ENCODE data around the gene LRTM2.

Gene LRTM2

GRCh38 chr12:1864456-1864855 lies 44.1 kb downstream of the LRTM2 start:
- no peak for DNase-seq (ENCODE audit: low read depth, low spot score)

DNA sequence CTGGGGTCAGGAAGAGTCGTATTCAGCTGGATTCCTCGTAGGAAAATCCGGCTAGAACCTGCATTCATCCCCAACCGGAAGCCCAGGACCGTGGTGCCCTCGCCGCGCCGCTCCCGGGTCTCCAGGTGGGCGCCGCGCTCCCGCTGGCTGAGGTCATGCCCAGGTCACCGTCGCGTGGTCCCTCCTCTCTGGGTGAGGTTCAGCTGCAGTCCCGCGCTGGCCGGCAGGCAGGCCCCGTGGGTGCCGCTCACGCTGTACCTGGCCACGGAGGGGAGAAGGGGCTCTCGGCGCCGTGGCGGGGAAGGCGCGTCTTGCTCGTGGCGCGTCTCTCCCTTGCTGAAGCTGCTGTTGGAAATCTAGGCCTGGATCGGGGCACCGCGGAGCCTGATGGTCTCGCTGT lies 44.5 kb downstream of the LRTM2 start:
- DNase-seq (ENCODE audit: low read depth, low spot score): no peak

DNA sequence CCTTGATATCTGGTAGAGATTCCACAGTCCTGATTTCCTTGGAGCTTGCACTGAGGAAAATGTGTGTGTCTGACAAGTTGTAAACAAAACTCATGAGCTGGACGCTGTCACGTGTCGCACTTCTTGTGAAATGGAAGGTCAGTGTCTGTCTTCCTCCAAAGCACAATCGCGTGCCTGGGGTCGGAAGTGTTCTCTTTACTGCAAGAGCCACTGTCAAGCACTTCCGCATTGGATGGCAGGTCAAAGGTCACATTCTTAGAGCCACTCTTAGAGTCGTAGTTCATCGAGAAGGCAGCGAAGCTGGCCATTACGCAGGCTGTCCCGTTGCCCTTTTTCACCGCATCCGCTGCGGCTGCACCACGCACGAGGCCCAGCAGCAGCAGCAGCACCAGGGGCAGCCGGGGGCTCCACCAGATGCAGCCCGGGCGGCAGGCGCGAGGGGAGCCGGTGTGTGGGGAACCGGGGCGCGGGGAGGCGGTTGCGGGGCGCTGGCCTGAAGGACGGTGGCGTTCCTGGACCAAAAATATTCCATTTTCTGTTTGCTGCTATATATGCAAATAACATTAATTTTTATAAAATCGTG lies 45.0 kb downstream of the LRTM2 start:
- DNase-seq (ENCODE audit: low read depth, low spot score): no peak

- no peak for DNase-seq (ENCODE audit: low read depth, low spot score)
Observed at GRCh38 chr12:1869145-1869544, 48.8 kb downstream of the LRTM2 start.

- no peak for DNase-seq (ENCODE audit: low read depth, low spot score)
Observed at GRCh38 chr12:1870086-1870485, 49.7 kb downstream of the LRTM2 start.

GRCh38 chr12:1870998-1871917 lies 50.9 kb downstream of the LRTM2 start:
- no peak for DNase-seq (ENCODE audit: low read depth, low spot score)

DNA sequence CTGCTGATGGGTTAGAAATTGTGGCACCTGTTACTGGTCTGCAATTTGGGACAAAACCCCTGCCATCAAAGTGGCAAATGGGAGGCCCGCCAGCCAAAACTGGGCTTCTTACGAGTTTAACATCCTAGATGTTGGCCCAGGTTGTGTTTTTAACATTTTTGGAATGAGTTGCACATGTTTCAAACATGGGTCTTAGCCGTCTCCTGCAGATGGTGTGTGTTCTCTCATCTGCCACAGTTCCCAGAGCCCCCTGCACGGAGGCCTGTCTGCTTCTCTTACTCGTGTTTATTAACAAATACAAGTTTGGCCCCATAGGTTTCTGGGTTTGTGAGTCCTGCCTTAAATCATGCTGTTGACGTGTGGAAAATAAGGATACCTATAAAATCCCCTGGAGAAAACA lies 51.6 kb downstream of the LRTM2 start:
- no peak for DNase-seq (ENCODE audit: low read depth, low spot score)

GRCh38 chr12:1872448-1872847 lies 52.1 kb downstream of the LRTM2 start:
- no peak for DNase-seq (ENCODE audit: low read depth, low spot score)

DNA sequence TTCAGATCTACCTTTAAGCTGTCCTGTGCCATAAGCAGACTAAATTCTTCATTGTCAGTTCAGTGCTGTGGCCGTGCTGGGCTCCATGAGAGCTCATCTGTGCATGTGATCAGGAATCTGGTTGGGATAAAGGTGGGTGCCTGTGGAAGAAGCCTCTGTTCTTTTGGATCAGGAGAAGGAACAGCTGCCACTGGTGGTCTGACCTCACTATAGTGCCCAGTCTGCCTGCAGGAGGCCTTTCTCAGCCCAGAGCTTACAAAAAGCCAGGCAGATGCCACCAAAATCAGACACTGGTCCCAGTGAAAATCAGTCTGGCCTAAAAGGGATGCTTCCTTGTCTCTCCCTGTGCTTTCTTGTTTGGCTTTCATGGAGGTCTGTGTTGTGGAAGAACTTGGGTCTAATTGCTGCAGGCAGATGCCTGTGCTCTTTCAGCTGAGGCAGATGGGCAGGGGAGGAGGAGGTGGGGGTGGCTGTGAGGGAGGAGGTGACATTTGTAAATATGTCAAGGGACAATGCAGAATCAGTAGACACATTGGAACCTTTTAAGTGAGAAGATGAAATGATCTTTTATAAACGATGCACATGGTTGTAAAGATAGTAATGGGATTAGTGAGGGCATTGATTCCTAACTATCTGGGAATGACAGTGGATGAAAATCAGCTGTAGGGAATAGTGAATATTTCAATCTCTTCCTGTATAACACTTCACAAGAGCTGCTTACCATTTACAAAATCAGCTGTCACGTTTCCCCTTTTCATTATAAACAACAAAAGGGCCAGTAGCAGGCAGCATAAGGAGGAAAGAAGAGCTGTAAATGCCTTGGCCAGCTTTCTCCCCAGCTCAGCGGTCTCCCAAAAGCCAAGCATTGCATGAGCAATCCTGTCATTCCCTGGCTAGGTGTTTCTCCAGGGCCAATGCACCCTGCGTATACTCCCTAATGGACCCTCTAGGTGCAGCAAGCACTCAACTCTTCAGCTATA lies 53.5 kb downstream of the LRTM2 start:
- DNase-seq (ENCODE audit: low read depth, low spot score): no peak

DNA sequence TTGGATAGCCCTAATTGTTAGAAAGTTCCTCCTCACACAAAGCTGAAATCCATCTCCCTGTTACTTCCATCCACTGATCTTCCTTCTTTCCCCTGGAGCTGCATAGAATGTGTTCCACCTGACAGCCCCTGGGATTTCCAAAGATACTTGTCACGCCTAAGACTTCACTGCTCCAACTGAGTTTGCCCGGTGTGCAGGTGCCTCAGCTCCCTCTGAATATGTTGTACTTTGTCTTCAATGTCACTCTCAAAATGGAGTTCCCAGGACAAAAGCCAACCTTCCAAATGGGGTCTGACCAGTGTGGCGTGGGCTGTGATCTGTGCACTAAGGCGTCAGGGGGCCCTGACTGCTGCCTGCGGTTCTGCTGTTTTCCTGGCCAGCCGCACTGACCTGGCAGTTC lies 55.2 kb downstream of the LRTM2 start:
- DNase-seq (ENCODE audit: low read depth, low spot score): no peak

GRCh38 chr12:1876086-1876485 lies 55.7 kb downstream of the LRTM2 start:
- no peak for DNase-seq (ENCODE audit: low read depth, low spot score)

- no peak for DNase-seq (ENCODE audit: low read depth, low spot score)
Observed at GRCh38 chr12:1877169-1877878, 57.0 kb downstream of the LRTM2 start.

DNA sequence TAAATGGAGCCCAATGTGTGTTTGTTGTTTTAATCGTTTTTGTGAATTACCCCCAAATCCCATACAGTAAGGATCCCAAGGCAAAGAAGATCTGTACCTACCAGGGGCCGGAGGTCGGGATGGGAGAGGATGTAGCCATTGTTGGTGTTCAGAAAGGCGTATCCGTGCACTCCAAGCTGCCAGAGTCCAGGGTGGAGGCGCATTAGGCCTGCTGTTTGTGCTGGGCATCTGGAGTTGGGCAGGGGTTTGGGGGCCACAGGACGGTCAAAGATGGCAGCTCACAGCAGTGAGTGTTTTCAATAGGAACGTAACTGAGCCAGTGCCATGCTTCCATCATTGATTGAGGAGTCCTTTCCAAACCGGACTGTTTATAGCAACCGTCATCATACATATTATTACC lies 57.8 kb downstream of the LRTM2 start:
- no peak for DNase-seq (ENCODE audit: low read depth, low spot score)

DNA sequence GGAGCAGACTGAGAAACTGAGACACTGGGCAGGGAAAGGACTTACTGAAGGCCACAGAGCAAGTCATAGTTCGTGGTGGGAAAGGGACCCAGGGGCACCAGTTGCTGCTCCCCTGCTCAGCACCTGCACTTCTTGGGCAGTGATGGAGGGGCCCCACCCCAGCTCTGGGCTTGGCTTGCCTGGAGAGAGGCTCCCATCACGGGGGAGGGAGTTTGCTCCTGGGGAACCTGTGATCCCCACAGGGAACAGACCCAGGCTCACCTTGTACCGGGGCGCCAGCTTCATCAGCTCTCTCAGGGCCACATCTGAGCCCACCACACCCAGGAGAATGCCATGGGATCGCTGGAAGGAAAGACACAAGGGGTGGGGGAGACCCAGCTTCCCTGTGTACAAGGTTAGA lies 58.3 kb downstream of the LRTM2 start:
- no peak for DNase-seq (ENCODE audit: low read depth, low spot score)

DNA sequence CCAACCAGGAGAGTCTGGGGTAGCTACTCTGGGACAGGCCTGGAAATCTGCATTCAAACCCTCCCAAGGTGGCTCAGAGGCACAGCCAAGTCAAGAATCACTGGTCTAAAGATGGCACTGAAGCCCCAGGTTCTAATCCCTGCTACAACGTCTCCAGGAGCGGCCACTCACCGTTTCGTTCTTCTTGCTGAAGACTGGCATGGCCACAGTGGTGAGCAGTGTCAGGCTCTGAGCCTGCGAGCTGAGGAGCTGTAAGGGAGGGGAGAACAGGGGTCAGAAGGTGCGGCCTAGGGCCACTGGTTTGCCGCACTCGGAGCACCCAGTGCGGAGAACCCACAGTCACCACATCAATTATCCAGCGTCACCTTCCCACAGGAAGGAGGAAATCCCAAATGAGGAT lies 59.3 kb downstream of the LRTM2 start:
- DNase-seq (ENCODE audit: low read depth, low spot score): no peak

DNA sequence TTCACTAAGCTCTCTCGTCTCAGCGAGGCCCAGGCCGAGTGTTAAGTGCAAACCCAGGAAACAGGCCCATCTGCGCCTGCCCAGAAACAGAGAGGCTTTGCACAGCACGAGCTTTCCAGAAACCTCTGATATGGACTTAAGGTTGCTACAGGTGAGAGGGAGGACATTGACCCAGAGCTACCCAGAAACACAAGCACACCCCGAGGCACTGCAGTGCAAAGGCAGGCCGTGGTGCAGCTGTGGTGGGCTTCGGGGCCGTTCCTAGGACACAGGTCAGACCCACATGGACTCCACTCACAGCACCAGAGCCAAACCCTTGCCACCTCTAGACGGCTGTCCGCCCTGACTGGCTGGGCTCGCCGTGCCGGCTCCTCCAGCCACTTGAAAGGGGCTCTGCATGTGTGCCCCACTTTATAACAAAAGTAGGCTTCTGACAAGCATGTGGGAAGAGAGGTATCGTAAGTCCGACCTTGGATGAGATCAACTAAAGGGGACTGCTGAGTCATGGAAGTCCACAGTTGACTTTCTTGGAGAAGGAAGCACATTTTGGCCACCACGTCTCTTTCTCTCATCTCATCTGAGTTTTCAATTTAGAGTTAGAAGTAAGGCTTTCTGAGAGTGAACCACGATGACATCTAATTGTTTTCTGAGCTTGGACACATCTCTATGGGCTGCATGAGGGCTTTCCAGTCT lies 59.9 kb downstream of the LRTM2 start:
- no peak for DNase-seq (ENCODE audit: low read depth, low spot score)

DNA sequence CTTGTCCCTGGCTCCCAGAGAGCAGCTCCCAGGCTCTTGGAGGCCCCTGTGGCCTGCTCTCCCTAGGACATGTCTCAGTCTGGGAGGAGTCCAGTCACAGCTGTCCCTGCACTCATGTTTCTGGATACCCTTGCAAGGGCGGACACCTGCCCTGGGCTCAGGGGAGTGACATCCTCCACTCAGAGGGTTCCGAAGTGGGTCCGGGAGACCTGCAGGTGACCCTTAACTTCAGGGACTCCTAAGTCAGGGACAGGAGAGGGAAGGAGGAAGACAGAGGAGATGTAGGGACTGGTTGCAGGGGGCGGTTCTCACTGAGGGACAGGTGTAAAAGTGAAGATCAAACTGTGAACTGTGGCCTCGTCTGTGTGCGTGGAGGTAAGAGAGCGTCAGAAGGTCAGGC lies 60.5 kb downstream of the LRTM2 start:
- no peak for DNase-seq (ENCODE audit: low read depth, low spot score)

GRCh38 chr12:1881301-1881700 lies 60.9 kb downstream of the LRTM2 start:
- no peak for DNase-seq (ENCODE audit: low read depth, low spot score)

DNA sequence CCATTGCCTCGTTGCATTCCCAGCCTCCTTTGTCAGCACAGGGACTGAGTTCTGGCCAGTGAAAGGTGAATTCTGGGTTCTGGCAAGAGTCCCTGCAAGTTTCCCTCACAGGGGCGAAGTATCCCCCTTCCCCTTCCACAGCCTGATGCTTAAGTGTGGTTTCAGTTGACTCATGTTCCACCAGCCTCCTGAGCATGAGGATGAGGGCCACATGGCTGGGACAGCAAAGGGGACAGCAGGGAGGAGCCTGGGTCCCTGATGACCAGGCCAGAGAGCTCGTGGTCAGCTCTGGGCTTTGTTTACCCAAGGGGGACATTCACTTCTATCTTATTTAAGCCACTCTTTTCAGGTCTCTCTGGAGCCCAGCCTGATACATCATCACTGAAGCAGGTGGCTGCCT lies 61.6 kb downstream of the LRTM2 start:
- DNase-seq (ENCODE audit: low read depth, low spot score): no peak

DNA sequence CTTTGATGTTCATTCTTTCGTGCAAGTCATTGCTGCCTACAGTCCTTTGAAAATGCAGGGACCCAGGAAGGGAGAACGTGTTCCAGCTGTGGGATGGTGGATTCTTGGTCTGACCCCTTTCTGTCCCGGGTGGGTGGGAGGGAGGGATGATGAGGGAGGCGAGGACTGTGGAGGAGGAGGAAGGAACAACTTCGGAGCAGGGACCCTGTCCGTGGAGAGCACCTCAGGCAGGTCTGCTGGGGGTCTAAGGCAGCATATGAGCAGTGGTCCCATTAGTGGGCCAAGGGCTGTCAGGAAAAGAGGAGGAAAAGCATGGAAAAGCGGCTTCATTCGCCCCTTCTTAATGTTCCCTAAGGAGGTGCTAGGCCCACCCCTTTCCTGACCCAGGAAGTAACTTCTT lies 62.0 kb downstream of the LRTM2 start:
- no peak for DNase-seq (ENCODE audit: low read depth, low spot score)

Measured in astrocyte of the hippocampus (primary cell).